A673 (cell line): ENCODE data around the gene HAUS7. TPM values are rescaled to one million over a fixed set of nuclear protein-coding genes. Genes with fewer than 3 reads are reported as not detected.

Source experiments
- BruUV-seq: library from RNA; stranded (reverse); fragments of 400-500 nt; replicated peaks from 2 replicates; lab custom pipeline; 2021; lab: Mats Ljungman, UMichigan
- CTCF ChIA-PET: fragments of 300-600 bp; sonication (Branson Sonifier 250); formaldehyde crosslinking; loops from one replicate; lab custom pipeline; 2022; ENCODE audit warnings: antibody characterized with exemption; lab: Charles Lee
- POLR2A ChIA-PET: fragments of 300-600 bp; sonication (Branson Sonifier 250); formaldehyde crosslinking; loops from one replicate; lab custom pipeline; 2022; ENCODE audit warnings: antibody characterized with exemption; ENCODE audit not compliant: low non-redundant PET; lab: Charles Lee
- DNase-seq: peaks from one replicate; pipeline ENCODE4 v3.0.0-alpha.2; 2015; ENCODE audit warnings: low spot score
- H3K27ac ChIP-seq: fragments of 200-600 bp; sonication (generic); 2 replicates; pipeline ENCODE4 v1.5.1; 2016; ENCODE audit warnings: mixed run types, low read depth, mild to moderate bottlenecking, mixed read lengths, antibody characterized with exemption, low read length; ENCODE audit not compliant: poor library complexity, severe bottlenecking
- H3K27me3 ChIP-seq: fragments of 200-600 bp; sonication (generic); replicated peaks from 2 replicates; pipeline ENCODE4 v1.6.1; 2017; ENCODE audit warnings: mixed run types, low read depth, mild to moderate bottlenecking, mixed read lengths, antibody characterized with exemption, low read length; ENCODE audit not compliant: insufficient read depth, poor library complexity
- H3K36me3 ChIP-seq: fragments of 200-600 bp; sonication (generic); 2 replicates; pipeline ENCODE4 v1.6.1; 2016; ENCODE audit warnings: mixed run types, mild to moderate bottlenecking, mixed read lengths, antibody characterized with exemption, low read length; ENCODE audit not compliant: insufficient read depth, poor library complexity, severe bottlenecking
- H3K4me1 ChIP-seq: fragments of 200-600 bp; sonication (generic); 2 replicates; pipeline ENCODE4 v1.6.1; 2017; ENCODE audit warnings: mixed run types, mild to moderate bottlenecking, mixed read lengths, antibody characterized with exemption, low read length; ENCODE audit not compliant: insufficient read depth, poor library complexity, severe bottlenecking
- H3K4me3 ChIP-seq: fragments of 200-600 bp; sonication (generic); 2 replicates; pipeline ENCODE4 v1.5.1; 2016; ENCODE audit warnings: low read depth, mixed run types, mild to moderate bottlenecking, mixed read lengths, low read length; ENCODE audit not compliant: poor library complexity, severe bottlenecking
- H3K9me3 ChIP-seq: fragments of 200-600 bp; sonication (generic); 2 replicates; pipeline ENCODE4 v1.6.1; 2016; ENCODE audit warnings: mixed run types, low read depth, mild to moderate bottlenecking, mixed read lengths, antibody characterized with exemption, low read length; ENCODE audit not compliant: poor library complexity, severe bottlenecking
- CTCF ChIP-seq: fragments of 300-800, 200-600 bp; sonication (generic); conservative IDR thresholded peaks from 2 replicates; pipeline ENCODE4 v1.5.1; 2017; ENCODE audit warnings: low read depth, mild to moderate bottlenecking, antibody characterized with exemption, low read length, moderate library complexity, mixed read lengths
- EZH2 ChIP-seq: fragments of 200-600 bp; sonication (generic); IDR thresholded peaks from 2 replicates; pipeline ENCODE4 v1.6.1; 2017; ENCODE audit warnings: borderline replicate concordance, low read depth, mild to moderate bottlenecking, mixed read lengths, antibody characterized with exemption, low read length; ENCODE audit not compliant: poor library complexity, severe bottlenecking
- intact Hi-C: fragments of 100-400 bp; cut with micrococcal nuclease; formaldehyde crosslinking; loops from one replicate; pipeline ENCODE4 v1.10.0; 2022; ENCODE audit not compliant: unreplicated experiment
- total RNA-seq: library from RNA; stranded (reverse); gene quantifications from 2 replicates; pipeline ENCODE4 v1.2.3, GENCODE V29; 2021

HAUS7 gene
- total RNA-seq, 1 experiment from 2014 or later = 75.3 TPM

- DNase-seq = no peak
- no peaks in the 10 kb centered on the region for H3K27me3 ChIP-seq
- no peaks in the 10 kb centered on the region for H3K9me3 ChIP-seq
- intact Hi-C loops = no loop called here
- BruUV-seq = no TSS peak
- H3K36me3 ChIP-seq = no peaks in the 10 kb centered on the region
- POLR2A ChIA-PET = no interaction called here
- CTCF ChIA-PET = no interaction called here
- H3K4me3 ChIP-seq = no peak overlapping the region
- H3K27ac ChIP-seq = no peak overlapping the region
- no peaks in the 10 kb centered on the region for H3K4me1 ChIP-seq
- TF ChIP-seq EZH2 (no peak), CTCF (no peak)
Observed at GRCh38 chrX:153443476-153444332, 26.7 kb downstream of the HAUS7 start.

GRCh38 chrX:153442463-153442862 lies 27.9 kb downstream of the HAUS7 start:
- ChIA-PET CTCF (no interaction called here), POLR2A (no interaction called here)
- no peak for DNase-seq
- BruUV-seq = no TSS peak
- intact Hi-C loops = no loop called here
- Histone ChIP-seq H3K9me3 (no peaks in the 10 kb centered on the region), H3K4me1 (no peaks in the 10 kb centered on the region), H3K27me3 (no peaks in the 10 kb centered on the region), H3K4me3 (no peak overlapping the region), H3K36me3 (no peaks in the 10 kb centered on the region), H3K27ac (no peak overlapping the region)
- TF ChIP-seq EZH2 (no peak), CTCF (no peak)

- no peak overlapping the region for H3K27ac ChIP-seq
- H3K4me1 ChIP-seq = no peaks in the 10 kb centered on the region
- H3K36me3 ChIP-seq = no peaks in the 10 kb centered on the region
- BruUV-seq = no TSS peak
- ChIA-PET POLR2A (no interaction called here), CTCF (no interaction called here)
- TF ChIP-seq EZH2 = no peak
- TF ChIP-seq CTCF = no peak
- DNase-seq = no peak
- intact Hi-C loops = no loop called here
- H3K4me3 ChIP-seq = no peak overlapping the region
- H3K9me3 ChIP-seq = no peaks in the 10 kb centered on the region
- H3K27me3 ChIP-seq = no peaks in the 10 kb centered on the region
Observed at GRCh38 chrX:153441981-153442380, 28.4 kb downstream of the HAUS7 start.
